Measurements from ENCODE around the gene BCDIN3D.

The BCDIN3D gene

DNA sequence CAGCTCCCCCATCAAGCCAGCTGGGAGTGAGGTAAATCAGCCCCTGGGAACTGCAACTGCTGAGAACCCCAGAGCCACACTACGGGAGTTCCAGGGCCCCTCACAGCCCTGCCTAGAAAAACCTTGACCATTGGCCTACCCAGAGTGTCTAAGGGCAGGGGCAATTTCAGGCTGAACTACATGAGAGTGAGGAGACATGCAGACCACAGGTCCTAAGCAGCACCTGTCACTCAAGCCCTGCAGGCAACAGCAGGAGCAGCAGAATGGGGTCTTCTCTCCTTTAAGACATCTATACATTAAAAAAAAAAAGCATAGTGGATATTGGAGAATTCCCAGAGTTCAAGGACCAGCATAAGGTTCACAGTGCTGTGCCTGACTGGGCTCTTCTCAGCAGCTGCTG is 19.6 kb downstream of the BCDIN3D start:
- H3K4me1 ChIP-seq (ENCODE audit: control insufficient read depth in 2 of 2, insufficient read depth in 2 of 2, low read length in 2 of 2), result peaks cover 0 to 21% of the 10 kb centered on the region in 2 donors
- no peak overlapping the region for H3K4me3 ChIP-seq (ENCODE audit: low read length in 2 of 2)
- H3K9ac ChIP-seq (ENCODE audit: low read depth in 1 of 2, low read length in 2 of 2), result no peak overlapping the region
- H3K9me3 ChIP-seq (ENCODE audit: control insufficient read depth in 2 of 2, low read length in 2 of 2), result no peaks in the 10 kb centered on the region
- no peaks in the 10 kb centered on the region for H3K27me3 ChIP-seq (ENCODE audit: control insufficient read depth in 2 of 2, insufficient read depth in 2 of 2, low read length in 2 of 2)
- H3K27ac ChIP-seq (ENCODE audit: low read depth in 2 of 2, low read length in 2 of 2), result no peak overlapping the region
- no peaks in the 10 kb centered on the region for H3K36me3 ChIP-seq (ENCODE audit: control insufficient read depth in 2 of 2, insufficient read depth in 2 of 2, low read length in 2 of 2)

DNA sequence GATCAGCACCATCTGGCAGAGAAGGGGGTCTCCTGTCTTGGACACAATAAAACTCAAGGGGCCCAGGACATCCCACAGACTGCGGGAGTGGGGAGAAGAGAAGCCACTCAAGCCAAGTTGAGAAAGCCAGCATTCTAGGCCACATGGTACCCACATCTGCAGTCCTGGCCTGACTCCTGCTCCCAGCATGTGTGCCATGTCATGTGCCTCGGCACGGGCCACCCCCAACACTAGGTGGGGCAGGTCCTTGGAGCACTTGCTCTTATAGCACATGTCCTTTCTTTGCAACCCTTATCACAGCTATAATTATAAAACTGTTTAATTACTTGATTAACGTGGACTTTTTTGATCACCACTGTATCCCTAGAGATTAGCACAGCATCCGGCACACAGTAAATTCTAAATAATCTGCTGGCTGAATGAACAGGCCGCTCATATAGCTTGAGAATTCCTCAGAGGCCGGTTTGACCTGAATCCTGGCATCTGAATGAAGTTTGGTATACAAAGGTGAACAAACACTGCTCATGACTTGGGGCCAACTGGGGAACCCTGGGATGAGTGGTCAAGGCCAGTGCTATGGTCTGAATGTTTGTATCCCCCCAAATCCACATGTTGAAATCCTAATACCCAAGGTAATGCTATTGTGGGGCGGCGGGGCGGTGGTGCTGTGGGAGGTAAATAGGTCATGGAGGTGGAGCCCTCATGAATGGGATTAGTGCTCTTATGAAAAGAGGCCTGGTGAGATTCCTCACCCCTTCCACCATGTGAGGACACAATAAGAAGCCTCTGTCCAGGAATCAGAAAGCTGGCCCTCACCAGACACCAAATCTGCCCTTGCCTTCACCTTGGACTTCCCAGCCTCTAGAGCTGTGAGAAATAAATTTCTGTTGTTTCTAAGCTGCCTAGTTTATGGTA is 21.3 kb downstream of the BCDIN3D start:
- Histone ChIP-seq H3K4me3 (ENCODE audit: low read length in 2 of 2) (no peak overlapping the region), H3K9ac (ENCODE audit: low read depth in 1 of 2, low read length in 2 of 2) (no peak overlapping the region), H3K36me3 (ENCODE audit: control insufficient read depth in 2 of 2, insufficient read depth in 2 of 2, low read length in 2 of 2) (no peaks in the 10 kb centered on the region), H3K27ac (ENCODE audit: low read depth in 2 of 2, low read length in 2 of 2) (no peak overlapping the region), H3K4me1 (ENCODE audit: control insufficient read depth in 2 of 2, insufficient read depth in 2 of 2, low read length in 2 of 2) (peaks cover 0 to 18% of the 10 kb centered on the region in 2 donors), H3K9me3 (ENCODE audit: control insufficient read depth in 2 of 2, low read length in 2 of 2) (no peaks in the 10 kb centered on the region), H3K27me3 (ENCODE audit: control insufficient read depth in 2 of 2, insufficient read depth in 2 of 2, low read length in 2 of 2) (no peaks in the 10 kb centered on the region)

DNA sequence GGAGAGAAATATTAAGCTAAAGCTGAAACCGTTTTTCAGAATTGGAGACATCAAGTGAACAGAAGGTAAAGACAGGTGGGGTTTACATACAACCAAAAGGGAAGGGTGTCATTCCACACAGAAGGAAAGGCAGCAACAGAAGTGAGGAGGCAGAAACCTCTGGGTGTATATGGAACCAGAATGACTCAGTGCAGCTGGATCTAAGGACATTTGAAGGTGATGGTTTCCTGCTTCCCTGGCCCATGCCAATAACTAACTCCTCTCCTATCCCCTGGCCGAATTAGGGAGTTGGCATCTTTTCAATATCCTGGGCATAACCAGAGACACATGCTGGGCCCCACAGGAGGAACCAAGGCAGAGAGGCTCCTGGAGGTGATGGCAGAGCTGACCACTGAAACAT is 23.1 kb downstream of the BCDIN3D start:
- H3K4me1 ChIP-seq (ENCODE audit: control insufficient read depth in 2 of 2, insufficient read depth in 2 of 2, low read length in 2 of 2), result peaks cover 0 to 8% of the 10 kb centered on the region in 2 donors
- H3K36me3 ChIP-seq (ENCODE audit: control insufficient read depth in 2 of 2, insufficient read depth in 2 of 2, low read length in 2 of 2), result no peaks in the 10 kb centered on the region
- H3K4me3 ChIP-seq (ENCODE audit: low read length in 2 of 2), result no peak overlapping the region
- no peak overlapping the region for H3K9ac ChIP-seq (ENCODE audit: low read depth in 1 of 2, low read length in 2 of 2)
- H3K27me3 ChIP-seq (ENCODE audit: control insufficient read depth in 2 of 2, insufficient read depth in 2 of 2, low read length in 2 of 2), result no peaks in the 10 kb centered on the region
- H3K9me3 ChIP-seq (ENCODE audit: control insufficient read depth in 2 of 2, low read length in 2 of 2), result no peaks in the 10 kb centered on the region
- H3K27ac ChIP-seq (ENCODE audit: low read depth in 2 of 2, low read length in 2 of 2), result no peak overlapping the region

DNA sequence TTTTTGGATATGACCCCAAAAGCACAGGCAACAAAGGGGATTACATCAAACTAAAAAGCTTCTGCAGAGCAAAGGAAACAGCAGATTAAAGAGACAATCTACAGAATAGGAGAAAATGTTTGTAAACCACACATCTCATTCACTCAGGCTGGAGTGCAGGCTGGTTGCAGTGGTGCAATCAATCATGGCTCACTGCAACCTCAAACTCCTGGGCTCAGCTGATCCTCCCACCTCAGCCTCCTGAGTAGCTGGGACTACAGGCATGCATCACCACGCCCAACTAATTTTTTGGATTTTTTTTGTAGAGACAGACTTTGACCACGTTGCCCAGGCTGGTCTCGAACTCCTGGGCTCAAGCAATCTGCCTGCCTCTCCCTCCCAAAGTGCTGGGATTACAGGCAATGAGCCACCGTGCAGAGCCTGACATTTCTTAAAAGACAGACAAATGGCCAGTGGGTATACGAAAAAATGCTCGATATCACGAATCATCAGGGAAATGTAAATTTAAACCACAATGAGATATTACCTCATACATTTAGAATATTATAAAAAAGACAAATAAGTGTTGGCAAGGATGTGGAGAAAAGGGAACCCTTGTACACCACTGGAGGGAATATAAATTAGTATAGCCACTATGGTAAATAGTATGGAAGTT is 24.5 kb downstream of the BCDIN3D start:
- H3K4me1 ChIP-seq (ENCODE audit: control insufficient read depth in 2 of 2, insufficient read depth in 2 of 2, low read length in 2 of 2), result peaks cover 0 to 4% of the 10 kb centered on the region in 2 donors
- H3K27me3 ChIP-seq (ENCODE audit: control insufficient read depth in 2 of 2, insufficient read depth in 2 of 2, low read length in 2 of 2), result no peaks in the 10 kb centered on the region

DNA sequence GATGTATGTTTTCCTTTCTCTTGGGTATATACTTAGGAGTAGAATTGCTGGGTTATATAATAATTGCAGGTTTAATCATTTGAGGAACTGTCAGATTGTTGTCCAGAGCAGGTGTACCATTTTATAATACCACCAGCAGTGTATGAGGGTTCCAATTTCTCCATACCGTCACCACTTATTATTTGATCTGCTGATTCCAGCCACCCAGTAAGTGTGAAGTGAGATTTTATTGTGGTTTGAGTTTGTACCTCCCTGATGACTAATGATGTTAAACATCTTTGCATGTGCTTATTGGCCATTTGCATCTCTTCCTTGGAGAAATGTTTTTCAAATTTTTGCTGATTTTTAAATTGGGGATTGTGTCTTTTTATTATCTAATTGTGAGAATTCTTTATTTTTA is 29.8 kb downstream of the BCDIN3D start:
- Histone ChIP-seq H3K27me3 (ENCODE audit: control insufficient read depth in 2 of 2, insufficient read depth in 2 of 2, low read length in 2 of 2) (no peaks in the 10 kb centered on the region), H3K9me3 (ENCODE audit: control insufficient read depth in 2 of 2, low read length in 2 of 2) (no peaks in the 10 kb centered on the region), H3K4me1 (ENCODE audit: control insufficient read depth in 2 of 2, insufficient read depth in 2 of 2, low read length in 2 of 2) (peaks cover 0 to 8% of the 10 kb centered on the region in 2 donors), H3K36me3 (ENCODE audit: control insufficient read depth in 2 of 2, insufficient read depth in 2 of 2, low read length in 2 of 2) (no peaks in the 10 kb centered on the region), H3K9ac (ENCODE audit: low read depth in 1 of 2, low read length in 2 of 2) (no peak overlapping the region), H3K27ac (ENCODE audit: low read depth in 2 of 2, low read length in 2 of 2) (no peak overlapping the region), H3K4me3 (ENCODE audit: low read length in 2 of 2) (no peak overlapping the region)

More for the DNA sequence above, 24.5 kb downstream of the BCDIN3D start:
- Histone ChIP-seq H3K36me3 (ENCODE audit: control insufficient read depth in 2 of 2, insufficient read depth in 2 of 2, low read length in 2 of 2) (no peaks in the 10 kb centered on the region), H3K4me3 (ENCODE audit: low read length in 2 of 2) (no peak overlapping the region), H3K9me3 (ENCODE audit: control insufficient read depth in 2 of 2, low read length in 2 of 2) (no peaks in the 10 kb centered on the region), H3K9ac (ENCODE audit: low read depth in 1 of 2, low read length in 2 of 2) (no peak overlapping the region), H3K27ac (ENCODE audit: low read depth in 2 of 2, low read length in 2 of 2) (no peak overlapping the region)

DNA sequence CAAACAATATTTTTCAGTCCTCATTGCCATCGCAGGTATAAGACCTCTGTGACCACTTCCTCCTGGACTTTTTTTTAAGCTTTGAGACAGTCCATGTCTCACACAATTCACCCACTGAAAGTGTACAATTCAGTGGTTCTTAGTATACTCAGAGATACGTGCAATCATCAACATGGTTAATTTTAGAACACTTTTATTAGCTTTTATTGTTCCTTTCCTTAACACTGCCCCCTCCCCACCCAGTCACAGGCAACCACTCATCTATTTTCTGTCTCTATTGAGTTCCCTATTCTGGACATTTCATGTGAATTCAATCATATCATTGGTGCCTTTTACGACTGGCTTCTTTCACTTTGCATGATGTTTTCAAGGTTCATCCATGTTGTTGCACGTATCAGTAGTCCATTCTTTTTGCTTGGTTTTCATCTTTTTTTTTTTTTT is 30.9 kb downstream of the BCDIN3D start:
- H3K27me3 ChIP-seq (ENCODE audit: control insufficient read depth in 2 of 2, insufficient read depth in 2 of 2, low read length in 2 of 2), result no peaks in the 10 kb centered on the region
- H3K27ac ChIP-seq (ENCODE audit: low read depth in 2 of 2, low read length in 2 of 2), result no peak overlapping the region
- H3K4me3 ChIP-seq (ENCODE audit: low read length in 2 of 2), result no peak overlapping the region
- no peaks in the 10 kb centered on the region for H3K9me3 ChIP-seq (ENCODE audit: control insufficient read depth in 2 of 2, low read length in 2 of 2)
- no peak overlapping the region for H3K9ac ChIP-seq (ENCODE audit: low read depth in 1 of 2, low read length in 2 of 2)
- H3K4me1 ChIP-seq (ENCODE audit: control insufficient read depth in 2 of 2, insufficient read depth in 2 of 2, low read length in 2 of 2), result peaks cover 0 to 8% of the 10 kb centered on the region in 2 donors
- H3K36me3 ChIP-seq (ENCODE audit: control insufficient read depth in 2 of 2, insufficient read depth in 2 of 2, low read length in 2 of 2), result no peaks in the 10 kb centered on the region

DNA sequence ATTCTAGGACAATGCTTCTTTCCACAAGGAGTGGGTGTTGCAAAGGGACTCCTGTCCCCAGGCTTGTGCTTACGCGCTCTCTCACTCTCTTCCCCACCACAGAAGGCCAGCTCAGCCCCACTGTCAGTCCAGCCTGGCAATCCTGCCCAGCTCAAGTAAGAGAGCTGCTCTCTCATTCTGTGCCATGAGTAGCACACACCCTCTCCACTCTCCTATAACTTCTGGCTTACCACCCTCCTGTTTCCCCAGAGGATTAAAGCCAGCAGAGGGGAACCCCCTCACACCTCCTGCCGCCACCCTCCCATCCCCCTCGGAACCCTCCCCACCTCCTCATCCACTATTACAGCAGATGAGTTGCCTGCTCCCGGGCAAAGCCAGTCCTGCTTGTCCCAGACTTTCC is 31.8 kb downstream of the BCDIN3D start:
- Histone ChIP-seq H3K9me3 (ENCODE audit: control insufficient read depth in 2 of 2, low read length in 2 of 2) (no peaks in the 10 kb centered on the region), H3K9ac (ENCODE audit: low read depth in 1 of 2, low read length in 2 of 2) (no peak overlapping the region), H3K36me3 (ENCODE audit: control insufficient read depth in 2 of 2, insufficient read depth in 2 of 2, low read length in 2 of 2) (no peaks in the 10 kb centered on the region), H3K4me1 (ENCODE audit: control insufficient read depth in 2 of 2, insufficient read depth in 2 of 2, low read length in 2 of 2) (peaks cover 0 to 8% of the 10 kb centered on the region in 2 donors), H3K27me3 (ENCODE audit: control insufficient read depth in 2 of 2, insufficient read depth in 2 of 2, low read length in 2 of 2) (no peaks in the 10 kb centered on the region), H3K4me3 (ENCODE audit: low read length in 2 of 2) (no peak overlapping the region), H3K27ac (ENCODE audit: low read depth in 2 of 2, low read length in 2 of 2) (no peak overlapping the region)

DNA sequence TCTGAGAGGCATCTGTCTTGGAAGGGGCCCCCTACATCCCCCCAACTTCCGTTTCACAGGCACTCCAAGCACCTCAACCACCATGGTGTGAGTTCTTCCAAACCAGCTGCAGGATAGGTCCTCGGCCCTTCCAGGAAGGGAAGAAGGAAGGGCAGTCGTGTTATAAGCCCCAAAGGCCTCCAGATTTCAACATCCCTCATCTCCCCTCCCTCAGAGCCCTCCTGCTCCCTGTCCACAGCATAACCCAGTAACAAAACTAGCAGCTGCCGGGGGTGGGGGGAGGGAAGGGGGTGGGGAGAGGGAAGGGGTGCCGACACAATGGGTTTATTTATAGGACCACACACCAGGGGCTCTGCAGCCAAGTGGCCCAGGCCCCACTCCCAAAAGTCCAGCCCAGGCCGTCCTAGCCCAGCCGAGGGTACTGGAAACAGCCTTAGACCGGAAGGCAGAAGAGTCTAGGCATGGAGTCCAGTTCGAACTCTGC is 33.0 kb downstream of the BCDIN3D start:
- Histone ChIP-seq H3K4me3 (ENCODE audit: low read length in 2 of 2) (no peak overlapping the region), H3K9ac (ENCODE audit: low read depth in 1 of 2, low read length in 2 of 2) (no peak overlapping the region), H3K9me3 (ENCODE audit: control insufficient read depth in 2 of 2, low read length in 2 of 2) (no peaks in the 10 kb centered on the region), H3K36me3 (ENCODE audit: control insufficient read depth in 2 of 2, insufficient read depth in 2 of 2, low read length in 2 of 2) (no peaks in the 10 kb centered on the region), H3K4me1 (ENCODE audit: control insufficient read depth in 2 of 2, insufficient read depth in 2 of 2, low read length in 2 of 2) (peaks cover 0 to 8% of the 10 kb centered on the region in 2 donors), H3K27ac (ENCODE audit: low read depth in 2 of 2, low read length in 2 of 2) (peak overlapping the region in 1 of 2 donors; percentile 34), H3K27me3 (ENCODE audit: control insufficient read depth in 2 of 2, insufficient read depth in 2 of 2, low read length in 2 of 2) (no peaks in the 10 kb centered on the region)

DNA sequence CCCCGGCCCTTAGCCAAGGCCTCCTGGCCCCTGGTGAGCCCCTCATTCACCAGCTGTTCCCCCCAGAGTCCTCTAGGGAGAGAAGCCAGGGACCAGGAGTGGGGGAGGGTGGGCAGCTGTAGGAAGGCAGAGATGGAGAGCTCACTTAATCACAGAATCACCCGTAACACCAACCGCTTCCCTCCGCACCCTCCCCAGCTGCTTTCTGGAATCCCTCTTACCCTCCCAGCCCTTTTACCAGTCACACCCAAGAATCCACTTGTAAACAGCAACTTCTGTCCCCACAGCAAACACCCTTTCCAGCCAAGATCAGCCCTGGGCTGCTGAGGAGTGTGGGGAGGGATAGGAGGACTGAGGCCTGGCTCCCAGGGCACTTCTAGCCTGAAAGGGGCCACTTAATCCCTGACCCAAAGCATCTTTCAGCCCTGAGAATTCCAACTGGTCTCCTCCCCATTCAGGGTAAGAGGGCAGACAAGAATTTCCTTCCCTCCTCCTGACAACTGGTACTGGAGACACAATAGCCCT is 33.5 kb downstream of the BCDIN3D start:
- Histone ChIP-seq H3K27me3 (ENCODE audit: control insufficient read depth in 2 of 2, insufficient read depth in 2 of 2, low read length in 2 of 2) (no peaks in the 10 kb centered on the region), H3K36me3 (ENCODE audit: control insufficient read depth in 2 of 2, insufficient read depth in 2 of 2, low read length in 2 of 2) (no peaks in the 10 kb centered on the region), H3K9ac (ENCODE audit: low read depth in 1 of 2, low read length in 2 of 2) (no peak overlapping the region), H3K4me3 (ENCODE audit: low read length in 2 of 2) (no peak overlapping the region), H3K4me1 (ENCODE audit: control insufficient read depth in 2 of 2, insufficient read depth in 2 of 2, low read length in 2 of 2) (peaks cover 0 to 8% of the 10 kb centered on the region in 2 donors), H3K27ac (ENCODE audit: low read depth in 2 of 2, low read length in 2 of 2) (peak overlapping the region; percentile 34 to 72), H3K9me3 (ENCODE audit: control insufficient read depth in 2 of 2, low read length in 2 of 2) (no peaks in the 10 kb centered on the region)
